PC-3 (cell line): Measurements from ENCODE around the gene KCNT2. TPM values are rescaled to one million over a fixed set of nuclear protein-coding genes. Genes with fewer than 3 reads are reported as not detected.

Experiments used
- ATAC-seq: fragments of 200-7000 bp; cut with Tn5 transposase; 2 replicates; pipeline ENCODE4 v1.9.1; 2020; ENCODE audit warnings: mild to moderate bottlenecking, moderate library complexity
- BruUV-seq: library from RNA; stranded (reverse); fragments of 400-500 nt; replicated peaks from 2 replicates; lab custom pipeline; 2021; lab: Mats Ljungman, UMichigan
- CTCF ChIA-PET: fragments of 300-600 bp; sonication (Branson Sonifier 250); formaldehyde crosslinking; loops from one replicate; lab custom pipeline; 2022; ENCODE audit warnings: antibody characterized with exemption; lab: Charles Lee
- POLR2A ChIA-PET: fragments of 300-600 bp; sonication (Branson Sonifier 250); formaldehyde crosslinking; loops from one replicate; lab custom pipeline; 2022; ENCODE audit warnings: antibody characterized with exemption; ENCODE audit not compliant: unreplicated experiment; lab: Charles Lee
- DNase-seq: peaks from one replicate; pipeline ENCODE4 v3.0.0-alpha.2; 2015
- H2AFZ ChIP-seq: fragments of 300-600 bp; sonication (generic); 2 replicates; pipeline ENCODE4 v1.6.0; 2016; ENCODE audit warnings: antibody characterized with exemption, low read length
- H3F3A ChIP-seq: fragments of 300-600 bp; sonication (generic); one replicate; pipeline ENCODE4 v1.6.0; 2017; ENCODE audit warnings: antibody characterized with exemption, low read length, control low read depth, mild to moderate bottlenecking; ENCODE audit not compliant: unreplicated experiment
- H3K27ac ChIP-seq: fragments of 300-600 bp; sonication (generic); 2 replicates; pipeline ENCODE4 v1.5.1; 2016; ENCODE audit warnings: mild to moderate bottlenecking, low read length
- H3K27me3 ChIP-seq: fragments of 300-600 bp; sonication (generic); 2 replicates; pipeline ENCODE4 v1.6.1; 2016; ENCODE audit warnings: low read length, mixed read lengths
- H3K36me3 ChIP-seq: fragments of 300-600 bp; sonication (generic); 2 replicates; pipeline ENCODE4 v1.6.1; 2016; ENCODE audit warnings: low read depth, mixed run types, low read length, mixed read lengths
- H3K4me1 ChIP-seq: fragments of 300-600 bp; sonication (generic); 2 replicates; pipeline ENCODE4 v1.5.1; 2016; ENCODE audit warnings: low read length; ENCODE audit not compliant: insufficient read depth
- H3K4me2 ChIP-seq: fragments of 300-600 bp; sonication (generic); 2 replicates; pipeline ENCODE4 v1.6.0; 2016; ENCODE audit warnings: low read length
- H3K4me3 ChIP-seq: fragments of 300-600 bp; sonication (generic); 2 replicates; pipeline ENCODE4 v1.5.1; 2016; ENCODE audit warnings: mild to moderate bottlenecking, low read length, mixed read lengths
- H3K79me2 ChIP-seq: fragments of 300-600 bp; sonication (generic); 2 replicates; pipeline ENCODE4 v1.6.1; 2017; ENCODE audit warnings: low read length, mixed read lengths
- H3K9ac ChIP-seq: fragments of 300-600 bp; sonication (generic); 2 replicates; pipeline ENCODE4 v1.6.0; 2016; ENCODE audit warnings: mild to moderate bottlenecking, low read length
- H3K9me2 ChIP-seq: fragments of 300-600 bp; sonication (generic); replicated peaks from 2 replicates; pipeline ENCODE4 v1.6.1; 2016; ENCODE audit warnings: mixed run types, low read length, mixed read lengths
- H3K9me3 ChIP-seq: fragments of 300-600 bp; sonication (generic); 2 replicates; pipeline ENCODE4 v1.6.1; 2016; ENCODE audit warnings: low read length, mixed read lengths
- H4K20me1 ChIP-seq: fragments of 300-600 bp; sonication (generic); 2 replicates; pipeline ENCODE4 v1.6.1; 2016; ENCODE audit warnings: low read length, mixed read lengths
- CTCF ChIP-seq: fragments of 300-600 bp; sonication (generic); conservative IDR thresholded peaks from 2 replicates; pipeline ENCODE4 v1.5.1; 2017; ENCODE audit warnings: antibody characterized with exemption, low read depth, mild to moderate bottlenecking, low read length
- EZH2 ChIP-seq: fragments of 300-600 bp; sonication (generic); IDR thresholded peaks from one replicate; pipeline ENCODE4 v1.6.1; 2017; ENCODE audit warnings: antibody characterized with exemption, mild to moderate bottlenecking, low read length; ENCODE audit not compliant: unreplicated experiment
- EZH2phosphoT487 ChIP-seq: fragments of 300-600 bp; sonication (generic); IDR thresholded peaks from 2 replicates; pipeline ENCODE4 v1.6.1; 2018; ENCODE audit warnings: mild to moderate bottlenecking, antibody characterized with exemption, low read length, borderline replicate concordance
- intact Hi-C: fragments of 100-400 bp; cut with micrococcal nuclease; formaldehyde crosslinking; loops from 2 replicates; pipeline ENCODE4 v1.9.0; 2023
- total RNA-seq: library from RNA; depleted of rRNA; stranded (reverse); fragments of >200 nt; gene quantifications from 2 replicates; pipeline ENCODE4 v1.2.3, GENCODE V29; 2014

Gene KCNT2
- total RNA-seq, 1 experiment from 2014 or later: 0.26 TPM

- DNase-seq (no peak), ATAC-seq (no peak)
- ChIA-PET POLR2A (no interaction called here), CTCF (no interaction called here)
- no peaks in the 10 kb centered on the region for H3K9me2 ChIP-seq
- BruUV-seq: no TSS peak
- intact Hi-C loops: no loop called here
- H3K27me3 ChIP-seq: no peaks in the 10 kb centered on the region
- H3K36me3 ChIP-seq: no peaks in the 10 kb centered on the region
- no peak overlapping the region for H3K9ac ChIP-seq
- no peak overlapping the region for H3K4me3 ChIP-seq
- H4K20me1 ChIP-seq: no peaks in the 10 kb centered on the region
- no peak overlapping the region for H2AFZ ChIP-seq
- H3K79me2 ChIP-seq: no peaks in the 10 kb centered on the region
- no peak for TF ChIP-seq EZH2phosphoT487
- TF ChIP-seq CTCF: no peak
- no peak for TF ChIP-seq EZH2
- H3K4me2 ChIP-seq: no peak overlapping the region
- no peaks in the 10 kb centered on the region for H3K9me3 ChIP-seq
- no peak overlapping the region for H3K27ac ChIP-seq
- no peaks in the 10 kb centered on the region for H3K4me1 ChIP-seq
- no peaks in the 10 kb centered on the region for H3F3A ChIP-seq
These were observed 63.6 kb downstream of the KCNT2 start for GRCh38 chr1:196544617-196545016.

- intact Hi-C loops: no loop called here
- no peaks in the 10 kb centered on the region for H3K4me1 ChIP-seq
- no peaks in the 10 kb centered on the region for H3K36me3 ChIP-seq
- no peak for ATAC-seq
- no peak for DNase-seq
- no peak overlapping the region for H3K4me2 ChIP-seq
- H3K79me2 ChIP-seq: no peaks in the 10 kb centered on the region
- POLR2A ChIA-PET: no interaction called here
- no peaks in the 10 kb centered on the region for H3K27me3 ChIP-seq
- no peaks in the 10 kb centered on the region for H3K9me2 ChIP-seq
- H3K9ac ChIP-seq: no peak overlapping the region
- H3K9me3 ChIP-seq: no peaks in the 10 kb centered on the region
- no TSS peak for BruUV-seq
- no peak overlapping the region for H3K27ac ChIP-seq
- no peaks in the 10 kb centered on the region for H4K20me1 ChIP-seq
- H2AFZ ChIP-seq: no peak overlapping the region
- CTCF ChIA-PET: no interaction called here
- H3F3A ChIP-seq: no peaks in the 10 kb centered on the region
- H3K4me3 ChIP-seq: no peak overlapping the region
- no peak for TF ChIP-seq EZH2
- TF ChIP-seq EZH2phosphoT487: no peak
- TF ChIP-seq CTCF: no peak
These were observed 64.4 kb downstream of the KCNT2 start for GRCh38 chr1:196543833-196544232.

- ChIA-PET POLR2A (no interaction called here), CTCF (no interaction called here)
- H3F3A ChIP-seq: no peaks in the 10 kb centered on the region
- DNase-seq (no peak), ATAC-seq (no peak)
- H3K9ac ChIP-seq: no peak overlapping the region
- TF ChIP-seq EZH2phosphoT487 (no peak), EZH2 (no peak), CTCF (no peak)
- H3K4me2 ChIP-seq: no peak overlapping the region
- no peak overlapping the region for H3K4me3 ChIP-seq
- H2AFZ ChIP-seq: no peak overlapping the region
- H3K36me3 ChIP-seq: no peaks in the 10 kb centered on the region; the same call in 1 of the 2 replicates
- H3K79me2 ChIP-seq: no peaks in the 10 kb centered on the region
- no peaks in the 10 kb centered on the region for H3K4me1 ChIP-seq
- no peak overlapping the region for H3K27ac ChIP-seq
- BruUV-seq: no TSS peak
- intact Hi-C loops: no loop called here
- H4K20me1 ChIP-seq: no peaks in the 10 kb centered on the region
- no peaks in the 10 kb centered on the region for H3K27me3 ChIP-seq
- no peaks in the 10 kb centered on the region for H3K9me3 ChIP-seq
- H3K9me2 ChIP-seq: no peaks in the 10 kb centered on the region
These were observed 69.8 kb downstream of the KCNT2 start for GRCh38 chr1:196538473-196538872.
